Limb (tissue), 2 donors: ENCODE results near the gene LCAT.
A peak's percentile ranks its signal among the peaks of the same experiment; 100 is the strongest.

Experiments used
- DNase-seq, 2 donors: peaks; one replicate each; pipeline ENCODE4 v3.0.0-alpha.2; 2016; ENCODE audit errors: extremely low spot score in 2 of 2

LCAT gene

GRCh38 chr16:67969254-67970039 is 25.5 kb upstream of the LCAT start:
- no peak for DNase-seq

GRCh38 chr16:67968400-67969253 is 24.7 kb upstream of the LCAT start, which contains the start of gene SLC12A4:
SLC12A4 (minus strand) TSS chr16:67968637; CDS start chr16:67968553, 84 bp downstream.
- DNase-seq: peak; percentile 91

- peak in 1 of 2 donors; percentile 79 for DNase-seq
These were observed 24.1 kb upstream of the LCAT start for GRCh38 chr16:67967958-67968399.

- DNase-seq: no peak
These were observed 23.4 kb upstream of the LCAT start for GRCh38 chr16:67967183-67967957.

GRCh38 chr16:67966549-67967182 is 22.7 kb upstream of the LCAT start:
- DNase-seq: no peak

- no peak for DNase-seq
These were observed 22.0 kb upstream of the LCAT start for GRCh38 chr16:67965668-67966548.

GRCh38 chr16:67964477-67965131 is 20.7 kb upstream of the LCAT start:
- no peak for DNase-seq

GRCh38 chr16:67963662-67964321 is 19.9 kb upstream of the LCAT start:
- no peak for DNase-seq

- DNase-seq: no peak
These were observed 19.4 kb upstream of the LCAT start for GRCh38 chr16:67963292-67963661.

- DNase-seq: no peak
These were observed 18.2 kb upstream of the LCAT start for GRCh38 chr16:67962135-67962534.

GRCh38 chr16:67961551-67961957 is 17.6 kb upstream of the LCAT start:
- DNase-seq: no peak

- no peak for DNase-seq
These were observed 15.8 kb upstream of the LCAT start for GRCh38 chr16:67959536-67960329.

- no peak for DNase-seq
These were observed 13.7 kb upstream of the LCAT start for GRCh38 chr16:67957622-67958021.

GRCh38 chr16:67954421-67955196 is 10.7 kb upstream of the LCAT start:
- DNase-seq: no peak

- DNase-seq: no peak
These were observed 9.9 kb upstream of the LCAT start for GRCh38 chr16:67953641-67954375.

GRCh38 chr16:67951485-67951884 is 7.6 kb upstream of the LCAT start:
- DNase-seq: peak in 1 of 2 donors; percentile 65

- peak in 1 of 2 donors; percentile 23 for DNase-seq
These were observed 6.5 kb upstream of the LCAT start for GRCh38 chr16:67950335-67950843.
